ENCODE results near the gene ANKRD23.

DNA sequence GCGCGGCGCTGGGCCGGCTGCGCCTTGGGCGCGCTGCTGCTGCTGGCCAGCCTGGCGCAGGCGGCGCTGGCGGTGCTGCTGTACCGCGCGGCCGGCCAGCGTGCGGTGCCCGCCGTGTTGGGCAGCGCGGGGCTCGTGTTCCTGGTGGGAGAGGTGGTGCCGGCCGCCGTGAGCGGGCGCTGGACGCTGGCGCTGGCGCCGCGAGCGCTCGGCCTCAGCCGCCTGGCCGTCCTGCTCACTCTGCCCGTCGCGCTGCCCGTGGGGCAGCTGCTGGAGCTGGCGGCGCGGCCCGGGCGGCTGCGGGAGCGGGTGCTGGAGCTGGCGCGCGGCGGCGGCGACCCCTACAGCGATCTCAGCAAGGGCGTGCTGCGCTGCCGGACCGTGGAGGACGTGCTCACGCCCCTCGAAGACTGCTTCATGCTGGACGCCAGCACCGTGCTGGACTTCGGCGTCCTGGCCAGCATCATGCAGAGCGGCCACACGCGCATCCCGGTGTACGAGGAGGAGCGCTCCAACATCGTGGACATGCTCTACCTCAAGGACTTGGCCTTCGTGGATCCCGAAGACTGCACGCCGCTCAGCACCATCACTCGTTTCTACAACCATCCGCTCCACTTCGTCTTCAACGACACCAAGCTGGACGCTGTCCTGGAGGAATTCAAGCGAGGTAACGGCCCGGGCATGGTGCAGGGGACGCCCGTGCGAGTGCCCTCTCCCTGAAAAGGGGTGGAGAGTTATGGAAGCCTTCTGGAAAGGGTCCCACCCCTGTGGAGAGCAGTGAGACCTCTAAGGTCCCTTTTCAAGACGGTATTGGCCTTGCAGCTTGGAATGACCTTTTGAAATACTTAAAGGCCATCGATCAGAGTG lies 26.8 kb downstream of the ANKRD23 start:
- TF ChIP-seq EP300 (IDR thresholded peaks at IDR 0.05): no peak
- no peak for TF ChIP-seq POLR2A (IDR thresholded peaks at IDR 0.05)
